Stimulated activated CD4-positive, alpha-beta T cell treated with anti-CD3 and anti-CD28 coated beads, Interleukin-2, amount 100 ng/mL, for 48 hours (primary cell): Measurements from ENCODE around the gene KCNT1.

Source experiments
- DNase-seq, 2 donors: peaks; one replicate each; pipeline ENCODE4 v3.0.0-alpha.2; 2020

KCNT1 gene

DNA sequence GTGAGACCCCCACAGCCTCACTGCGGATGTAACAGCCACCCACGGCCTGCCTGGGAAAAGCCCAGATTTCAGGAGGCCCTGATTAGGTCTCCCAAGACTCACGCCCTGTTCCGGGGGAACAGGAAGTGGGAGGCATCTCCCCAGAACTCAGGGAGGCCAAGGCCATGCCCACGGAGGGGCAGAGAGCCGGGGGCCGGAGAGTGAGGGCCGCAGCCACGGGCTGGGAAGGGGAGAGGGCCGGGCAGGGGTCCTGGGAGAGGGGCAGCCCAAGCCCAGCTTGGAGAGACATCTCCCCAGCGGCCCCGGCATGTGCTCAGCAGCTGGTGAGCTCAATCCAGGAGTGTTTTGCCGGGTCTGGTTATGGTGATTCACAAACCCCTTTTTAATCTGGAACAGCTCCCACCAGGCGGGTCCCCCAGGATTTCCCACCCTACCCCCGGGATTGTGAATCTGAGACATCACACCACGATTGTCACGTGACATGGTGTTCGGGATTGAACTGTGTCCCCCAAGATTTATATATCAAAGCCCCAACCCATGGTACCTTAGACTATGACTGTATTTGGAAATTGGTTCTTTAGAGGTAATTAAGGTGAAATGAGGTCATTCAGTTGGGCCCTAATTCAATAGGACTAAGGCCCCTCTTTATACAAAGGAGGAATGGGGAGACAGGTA is 26.6 kb downstream of the KCNT1 start:
- no peak for DNase-seq

DNA sequence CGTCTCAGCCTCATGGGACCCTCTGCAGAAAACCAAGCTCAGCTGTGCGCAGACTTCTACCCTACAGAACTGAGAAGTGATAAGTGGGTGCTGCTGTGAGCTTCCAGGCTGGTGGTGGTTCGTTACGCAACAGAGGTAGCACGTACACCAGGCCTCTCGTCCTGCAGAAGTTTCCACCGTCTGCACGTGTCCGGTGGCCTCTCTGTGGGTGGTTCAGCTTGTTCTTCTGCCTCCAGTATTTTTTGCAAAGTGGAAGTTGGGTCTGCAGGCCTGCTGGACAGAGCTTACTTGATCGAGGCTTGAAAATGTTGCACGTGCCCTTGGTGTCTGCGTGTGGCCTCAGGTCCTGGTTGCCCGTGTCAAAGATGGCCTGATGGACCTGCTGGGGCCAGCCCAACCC is 27.5 kb downstream of the KCNT1 start:
- no peak for DNase-seq

DNA sequence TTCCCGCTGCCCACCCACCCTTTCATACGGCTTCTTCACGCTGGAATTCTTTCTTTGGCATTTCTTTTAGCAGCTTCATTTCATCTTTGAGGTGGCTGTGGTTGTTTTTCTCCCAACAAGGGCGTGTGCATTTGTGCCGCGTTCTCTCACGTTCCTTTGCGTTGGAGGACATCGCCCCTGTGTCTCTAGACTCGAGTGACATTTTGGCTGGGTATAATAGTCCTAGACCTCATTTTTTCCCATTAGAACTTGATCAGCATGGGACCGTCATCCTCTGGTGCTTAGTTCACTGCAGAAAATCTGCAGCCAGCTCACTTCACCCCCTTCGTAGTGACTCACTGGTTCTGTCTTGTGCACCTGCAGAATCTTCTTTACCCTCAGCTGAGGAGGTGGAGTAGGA is 29.5 kb downstream of the KCNT1 start:
- DNase-seq, result no peak

DNA sequence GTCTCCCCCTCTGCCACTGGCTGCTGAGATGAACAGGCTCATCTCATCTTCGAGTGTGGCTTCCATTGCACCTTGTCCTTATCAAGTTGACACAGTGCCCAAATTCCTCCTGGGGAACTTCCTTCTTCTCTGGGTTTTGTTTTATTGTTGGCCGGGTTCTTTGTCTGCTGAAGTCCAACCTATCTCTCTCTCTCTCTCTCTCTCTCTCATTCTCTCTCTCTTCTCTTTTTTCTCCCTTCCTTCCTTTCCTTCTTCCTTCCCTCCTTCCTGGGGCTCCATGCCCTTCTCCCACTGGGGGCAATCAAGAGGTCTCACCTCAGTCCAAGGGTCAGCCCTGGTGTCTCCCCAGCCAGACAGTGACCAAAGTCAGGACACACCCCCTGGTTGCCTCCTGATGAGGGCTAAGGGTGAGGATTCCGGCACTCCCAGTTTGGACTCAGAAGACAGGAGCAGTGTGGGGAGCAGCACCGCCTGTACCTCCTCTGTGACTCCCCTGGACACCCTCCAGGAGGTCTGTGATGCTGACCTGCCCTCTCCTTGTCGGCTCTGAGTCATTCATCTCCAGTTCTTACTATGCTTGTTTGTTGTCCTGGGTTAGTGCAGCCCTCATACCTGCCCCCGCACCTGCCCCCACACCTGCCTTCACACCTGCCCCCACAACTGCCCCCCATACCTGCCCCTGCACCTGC is 30.7 kb downstream of the KCNT1 start:
- no peak for DNase-seq

DNA sequence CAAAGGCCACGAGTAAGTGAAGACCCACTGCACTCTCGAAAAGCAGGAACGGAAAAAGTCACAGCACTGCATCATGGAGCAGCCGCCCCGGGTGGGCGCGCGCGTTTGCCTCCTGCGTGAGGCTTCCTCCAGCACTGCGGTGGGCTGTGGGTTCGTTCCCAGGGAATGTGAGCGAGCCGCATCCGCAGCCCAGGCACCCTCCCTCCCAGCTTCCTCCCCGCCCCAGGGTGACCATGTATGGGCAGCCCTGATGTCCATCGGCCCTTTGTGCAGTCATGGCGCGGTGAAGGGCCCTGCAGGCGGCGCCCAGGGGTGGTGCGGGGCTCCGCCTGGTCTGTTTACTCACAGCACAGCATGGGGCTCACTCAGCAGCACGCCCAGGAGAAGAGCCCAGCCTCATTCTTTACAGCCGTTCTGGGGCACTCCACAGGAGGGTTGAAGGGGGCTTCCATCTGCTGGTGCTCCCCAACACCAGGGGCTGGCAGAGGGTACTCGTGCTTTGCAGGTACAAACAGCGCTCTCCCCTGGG is 32.7 kb downstream of the KCNT1 start:
- DNase-seq, result no peak

DNA sequence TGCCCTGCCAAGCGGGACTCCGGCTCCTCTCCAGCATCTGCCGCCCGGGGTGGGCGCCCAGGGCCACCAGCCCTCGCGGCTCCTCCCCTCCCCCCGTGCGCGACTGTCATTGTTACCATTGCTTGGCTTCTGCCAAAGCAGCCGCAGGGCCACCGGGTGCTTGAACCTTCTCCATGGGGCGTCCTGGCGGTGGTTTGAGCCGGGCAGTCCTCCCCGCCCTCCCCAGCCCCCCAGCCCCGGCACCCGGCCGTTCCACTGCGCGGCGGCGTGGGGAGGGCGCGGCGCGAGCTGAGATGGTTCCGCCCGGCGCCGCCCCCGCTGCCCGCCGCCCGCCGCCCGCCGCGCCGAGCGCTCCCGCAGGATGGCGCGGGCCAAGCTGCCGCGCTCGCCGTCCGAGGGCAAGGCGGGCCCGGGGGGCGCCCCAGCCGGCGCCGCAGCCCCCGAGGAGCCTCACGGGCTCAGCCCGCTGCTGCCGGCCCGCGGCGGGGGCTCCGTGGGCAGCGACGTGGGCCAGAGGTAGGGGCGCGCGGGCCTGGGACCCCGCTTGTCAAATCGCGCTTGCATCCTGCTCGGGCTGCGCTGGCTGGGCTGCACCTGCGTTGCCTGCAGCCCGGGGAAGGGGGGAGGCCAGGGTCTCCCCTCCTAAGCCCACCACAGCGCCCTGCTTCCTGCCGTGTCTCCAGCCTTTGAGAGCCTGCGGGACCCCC is 34.4 kb downstream of the KCNT1 start:
- DNase-seq, result no peak

DNA sequence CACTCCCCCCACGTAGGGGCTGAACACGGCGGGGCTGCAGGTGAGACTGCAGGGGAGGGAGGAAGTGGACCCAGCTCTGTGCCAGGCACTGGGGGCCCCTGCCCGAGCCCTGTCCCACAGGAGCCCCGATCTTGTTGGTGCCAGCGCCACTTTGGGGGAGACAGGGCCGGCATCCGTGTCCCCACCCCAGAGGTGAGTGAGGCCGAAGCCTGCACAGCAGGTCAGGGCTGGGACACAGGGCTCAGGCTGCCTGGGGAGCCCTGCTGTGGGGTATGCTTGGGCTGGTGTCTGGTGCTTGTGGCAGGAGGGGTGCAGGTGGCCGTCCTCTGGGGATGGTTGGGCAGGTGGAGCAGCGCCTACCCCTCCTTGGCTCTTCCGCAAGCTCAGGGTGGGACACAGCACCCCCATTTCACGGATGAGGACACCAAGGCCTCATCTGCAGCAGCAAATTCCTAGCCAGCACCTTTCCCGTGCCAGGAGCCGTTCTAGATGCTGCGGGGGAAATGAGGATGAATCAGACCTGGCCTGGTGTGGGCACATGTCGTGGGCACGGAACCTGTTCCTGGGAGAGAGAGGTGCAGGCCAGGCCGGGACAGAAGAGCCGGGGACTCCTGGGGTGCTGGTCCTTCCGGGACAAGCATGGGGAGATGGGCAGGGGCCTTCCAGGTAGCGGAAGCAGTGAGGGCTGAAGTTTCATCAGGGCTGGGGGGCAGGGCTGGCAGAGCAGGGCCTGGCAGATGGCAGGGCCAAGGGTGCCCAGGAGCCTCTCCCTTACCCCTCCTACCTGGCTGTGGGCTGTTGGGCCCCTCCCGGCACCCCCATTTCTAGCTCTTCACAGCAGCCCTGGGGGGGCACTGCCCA is 35.2 kb downstream of the KCNT1 start:
- DNase-seq, result no peak

DNA sequence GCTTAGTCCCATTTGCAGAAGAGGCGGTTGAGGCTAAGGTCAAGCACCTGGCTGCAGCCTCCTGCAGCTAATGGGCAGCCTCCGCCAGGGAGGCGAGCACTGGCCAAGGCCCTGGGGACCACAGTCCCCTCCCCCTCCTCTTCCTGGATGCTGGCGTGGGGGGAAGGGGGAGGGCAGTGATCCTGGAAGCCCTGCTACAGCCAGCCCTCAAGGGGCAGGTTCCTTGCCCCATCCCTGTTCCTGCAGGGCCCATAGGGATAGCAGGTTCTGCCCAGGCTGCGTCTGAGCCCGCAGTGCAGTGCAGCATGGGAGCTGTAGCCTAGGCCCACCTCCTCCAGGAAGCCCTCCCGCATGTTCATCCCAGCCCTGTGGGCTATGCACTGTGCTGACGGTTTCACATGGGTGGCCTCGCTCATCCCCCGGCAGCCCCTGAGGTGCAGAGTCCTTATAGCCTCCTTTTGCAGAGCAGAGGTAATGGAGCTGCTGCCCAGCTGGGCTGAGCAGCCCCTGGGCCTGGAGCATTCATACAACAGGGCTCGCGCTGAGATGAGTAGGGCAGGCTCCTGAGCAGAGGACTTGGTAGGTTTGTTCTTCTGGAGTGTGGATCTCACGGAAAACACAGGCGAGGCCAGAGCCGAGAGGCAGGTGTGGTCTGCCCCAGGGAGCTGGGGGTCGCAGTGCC is 36.0 kb downstream of the KCNT1 start:
- no peak for DNase-seq

DNA sequence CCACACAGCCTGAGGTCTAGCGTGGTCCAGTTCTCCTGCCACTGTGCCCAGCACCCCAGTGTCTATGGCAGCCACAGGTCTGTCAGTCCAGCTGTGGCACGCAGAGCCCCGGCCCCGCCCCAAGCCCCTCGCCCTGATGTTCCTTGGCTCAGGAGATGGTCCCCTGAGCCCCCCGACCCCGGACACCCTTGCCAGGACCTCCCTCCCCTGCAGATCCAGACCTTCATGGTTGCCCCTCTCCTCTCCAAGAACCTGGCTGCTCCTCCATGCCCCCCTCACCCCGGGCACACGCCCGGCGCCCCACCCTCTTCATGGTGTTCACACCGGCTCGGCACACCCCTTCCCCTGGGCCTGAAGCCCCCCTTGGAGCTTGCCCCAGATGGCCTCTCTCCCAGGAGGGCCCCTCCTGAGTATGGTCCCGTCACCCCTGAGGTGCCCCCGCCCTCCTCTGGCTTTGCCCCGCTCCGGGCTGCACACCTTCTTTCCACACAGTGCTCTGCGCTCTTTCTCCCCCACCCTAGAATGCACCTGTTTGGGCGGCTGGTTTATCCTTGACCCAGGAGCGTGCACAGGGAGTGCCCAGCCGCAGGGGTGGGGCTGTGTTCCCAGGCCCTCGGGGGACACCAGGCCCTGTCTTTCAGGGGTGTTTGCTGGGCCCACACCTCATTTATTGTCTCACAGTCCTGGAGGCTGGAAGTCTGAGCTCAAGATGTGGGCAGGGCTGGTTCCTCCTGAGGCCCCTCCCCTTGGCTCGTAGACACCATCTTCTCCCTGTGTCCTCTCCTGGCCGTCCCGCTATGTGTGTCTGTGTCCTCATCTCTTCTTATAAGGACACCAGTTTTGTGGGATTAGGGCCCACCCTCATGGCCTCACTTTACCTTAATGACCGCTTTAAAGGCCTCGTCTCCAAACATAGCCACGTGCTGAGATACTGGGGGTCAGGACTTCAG is 37.6 kb downstream of the KCNT1 start:
- no peak for DNase-seq

DNA sequence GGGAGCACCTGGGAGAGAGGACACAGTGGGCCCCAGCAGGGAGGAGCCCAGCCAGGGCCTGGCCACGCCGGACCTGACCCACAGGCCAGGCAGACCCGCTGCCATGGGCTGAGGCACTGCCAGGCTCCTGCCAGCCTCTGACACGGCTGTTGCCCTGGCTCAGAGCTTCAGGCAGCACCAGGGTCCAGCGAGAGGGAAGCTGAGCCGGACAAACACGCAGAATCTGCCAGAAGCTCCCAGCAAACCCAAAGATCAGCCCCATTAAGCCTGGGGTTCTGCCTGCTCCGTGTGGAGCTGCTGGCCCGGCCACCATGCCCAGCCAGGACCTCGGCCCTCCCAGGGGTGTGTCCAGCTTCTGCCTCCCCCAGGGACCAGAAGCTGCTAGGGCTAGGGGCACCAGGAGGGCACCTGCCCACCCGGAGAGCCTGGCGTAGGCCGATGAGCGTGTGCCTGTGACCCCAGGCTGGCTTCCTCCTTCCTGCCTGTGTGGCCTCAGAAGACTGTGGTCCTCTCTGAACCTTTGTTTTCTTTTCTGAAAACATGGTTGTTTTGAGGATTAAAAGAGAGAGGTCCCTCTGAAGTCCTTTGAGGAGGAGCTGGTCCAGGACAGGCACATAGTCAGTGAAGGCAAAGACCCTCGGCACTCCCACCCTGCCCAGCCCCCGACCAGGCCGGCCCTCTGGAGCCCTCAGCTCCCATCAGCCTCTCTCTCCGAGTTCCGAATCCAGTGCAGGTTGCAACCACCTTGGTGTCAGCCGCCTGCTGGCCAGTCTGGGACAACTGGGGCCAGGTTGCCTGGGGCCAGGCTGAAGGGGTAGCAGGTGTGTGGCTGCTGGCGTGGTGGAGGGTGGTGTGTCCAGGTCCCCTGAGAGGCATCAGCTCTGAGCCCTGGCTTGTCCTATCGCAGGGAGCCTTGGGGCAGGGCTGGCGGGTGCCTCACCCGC is 39.6 kb downstream of the KCNT1 start:
- DNase-seq, result no peak

DNA sequence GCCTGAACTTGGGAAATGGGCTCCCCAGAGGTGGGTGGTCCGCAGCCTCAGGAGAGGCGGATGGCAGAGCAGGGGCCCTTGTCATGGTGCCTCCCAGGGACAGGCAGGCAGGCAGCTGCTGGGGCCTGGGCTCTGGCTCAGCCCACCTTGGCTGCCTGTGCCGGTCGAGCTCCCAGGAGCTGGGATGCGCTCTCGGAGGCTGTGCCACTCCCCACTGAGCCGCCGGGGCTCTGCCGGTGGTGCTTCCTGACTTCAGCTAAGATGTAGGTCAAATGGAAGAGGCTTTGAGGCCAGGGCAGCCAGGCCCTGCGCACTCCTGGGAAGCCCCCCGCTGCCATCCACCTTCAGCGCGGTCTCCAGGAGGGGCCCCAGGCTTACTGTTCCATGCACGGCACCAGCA is 41.0 kb downstream of the KCNT1 start:
- no peak for DNase-seq

DNA sequence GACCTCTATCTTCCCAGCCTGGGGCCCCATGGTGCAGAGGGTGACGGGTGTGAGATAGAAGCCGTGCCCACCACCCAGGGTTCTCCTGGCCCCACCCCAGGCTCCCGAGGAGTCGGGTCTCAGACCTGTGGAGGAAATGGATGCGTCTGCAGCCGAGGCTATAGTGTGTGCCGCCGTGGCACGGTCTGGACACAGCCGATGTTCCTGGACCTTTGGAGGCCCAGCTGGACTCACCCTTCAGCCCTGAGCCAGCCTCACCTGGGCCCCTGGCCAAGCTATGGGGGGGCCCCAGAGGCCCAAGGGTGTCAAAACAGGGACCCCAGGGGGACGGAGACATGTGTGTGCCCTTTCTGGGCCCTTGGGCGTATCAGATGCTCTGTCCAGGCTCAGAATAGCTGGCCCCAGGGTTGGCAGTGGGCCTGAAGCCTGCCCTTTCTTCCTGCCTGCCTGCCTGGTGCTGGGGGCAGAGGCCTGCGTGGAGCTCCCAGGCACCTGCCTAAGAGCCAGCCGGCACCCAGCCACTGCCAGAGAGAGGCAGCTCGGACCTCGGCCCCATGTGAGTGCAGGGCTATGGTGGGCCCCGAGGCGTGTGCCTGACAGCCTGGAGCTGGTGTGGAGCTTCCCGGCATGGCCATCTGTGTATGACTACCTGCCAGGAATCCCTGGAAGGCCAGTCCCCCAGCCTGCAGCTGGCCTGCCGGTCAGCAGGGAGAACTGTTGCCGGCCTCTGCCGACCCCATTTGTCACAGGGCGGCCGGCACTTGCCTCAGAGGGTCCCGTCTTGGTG is 41.8 kb downstream of the KCNT1 start:
- no peak for DNase-seq

DNA sequence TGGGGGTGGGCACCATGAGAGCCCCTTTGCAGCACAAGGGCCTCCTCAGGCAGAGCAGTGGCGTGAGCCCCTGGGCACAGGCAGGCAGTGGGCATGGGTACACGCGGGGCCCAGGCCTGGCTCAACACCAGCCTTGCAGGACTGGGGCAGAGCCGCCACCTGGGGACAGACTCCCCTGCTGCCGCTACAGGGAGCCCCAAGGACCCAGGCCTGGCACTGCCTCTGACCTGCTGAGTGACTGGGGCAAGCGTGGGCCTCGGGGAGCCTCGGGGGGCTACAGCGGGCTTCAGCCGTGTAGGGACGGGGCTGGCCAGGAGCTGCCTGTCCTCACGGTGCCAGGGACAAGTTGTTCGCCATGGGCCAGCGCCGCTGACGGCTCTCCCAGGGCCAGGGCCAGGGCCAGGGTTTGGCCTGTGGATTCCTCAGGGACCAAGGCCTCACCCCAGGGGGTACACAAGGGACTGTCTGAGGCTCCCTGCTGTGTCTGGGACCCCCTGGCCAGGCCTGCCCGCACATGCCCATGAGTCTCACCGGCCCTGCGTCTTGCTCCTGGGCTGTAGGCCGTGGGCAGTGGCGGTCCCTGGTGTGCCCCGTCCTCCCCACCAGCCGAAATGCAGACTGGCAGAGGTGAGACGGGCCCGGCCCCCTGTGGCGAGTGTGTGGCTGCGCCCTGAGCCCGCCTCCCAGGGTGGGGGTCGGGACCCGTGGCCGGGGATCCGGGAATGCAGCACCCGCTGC is 42.5 kb downstream of the KCNT1 start:
- no peak for DNase-seq

DNA sequence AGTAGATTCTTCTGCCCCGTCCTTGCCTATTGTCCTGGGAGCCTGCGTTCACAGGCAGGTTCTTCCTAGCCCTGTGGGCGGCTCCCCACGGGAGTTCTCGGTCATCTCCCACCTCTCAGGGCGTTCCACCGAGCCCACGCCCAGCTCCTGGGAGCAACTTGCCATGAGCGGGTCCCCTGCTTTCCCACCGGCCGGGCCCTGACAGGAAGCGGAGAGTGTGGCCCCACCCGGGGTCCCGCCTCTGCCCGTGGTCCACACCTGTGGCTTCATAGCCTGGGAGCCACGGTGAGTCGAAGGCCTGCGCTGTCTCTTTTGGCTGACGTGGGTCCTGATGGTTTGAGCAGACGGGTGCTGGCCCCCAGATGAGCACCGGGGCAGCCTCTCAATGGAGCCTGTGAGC is 43.2 kb downstream of the KCNT1 start:
- no peak for DNase-seq

DNA sequence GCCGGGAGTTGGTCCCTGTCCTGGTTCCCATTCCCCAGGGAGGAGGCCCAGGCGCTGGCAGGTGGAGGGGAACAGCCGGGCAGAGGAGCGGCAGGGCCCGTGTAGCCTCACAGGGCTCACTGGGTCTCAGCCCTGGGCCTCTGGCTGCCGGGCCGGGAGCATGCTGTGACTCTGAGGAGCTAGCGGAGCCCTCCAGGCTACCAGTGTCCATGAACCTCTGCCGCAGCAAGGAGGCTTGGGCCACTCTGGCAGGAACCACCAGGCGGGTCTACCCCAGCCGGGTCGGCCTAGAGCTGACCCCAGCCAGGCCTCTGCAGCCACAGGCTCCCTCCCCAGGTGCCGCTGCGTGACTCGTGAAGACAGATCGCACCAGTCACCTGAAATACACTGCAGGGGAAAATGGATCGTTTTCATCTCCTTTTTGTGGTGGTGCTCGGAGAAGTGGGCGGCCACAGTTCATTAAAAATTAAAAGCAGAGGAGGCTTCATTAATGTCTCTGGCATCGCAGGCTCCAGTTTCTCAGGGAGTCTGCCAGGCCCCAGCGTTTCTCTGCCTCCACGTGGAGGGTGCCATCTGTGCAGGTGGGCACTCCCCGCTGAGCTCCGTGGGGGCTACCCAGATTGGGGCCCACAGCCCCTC is 43.8 kb downstream of the KCNT1 start:
- DNase-seq, result no peak

DNA sequence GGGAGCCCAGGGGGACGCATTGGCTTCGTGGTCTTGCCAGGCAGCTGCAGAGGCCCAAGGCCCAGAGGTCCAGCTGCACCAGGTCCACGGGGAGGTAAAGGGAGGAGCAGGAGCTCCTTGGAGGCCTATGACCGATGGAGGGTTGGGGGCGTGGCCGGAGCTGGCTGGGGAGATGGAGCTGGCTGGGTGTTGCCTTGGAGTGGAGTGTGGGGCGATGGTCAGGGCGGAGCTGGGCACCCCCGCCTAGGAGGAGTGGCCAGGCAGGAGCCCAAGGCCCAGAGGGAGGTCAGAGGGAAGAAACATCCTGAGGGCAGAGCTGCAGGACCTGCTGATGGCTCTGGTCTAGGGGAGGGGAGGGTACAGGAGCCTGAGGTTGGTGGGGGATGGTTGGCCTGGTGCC is 44.6 kb downstream of the KCNT1 start:
- DNase-seq, result no peak

DNA sequence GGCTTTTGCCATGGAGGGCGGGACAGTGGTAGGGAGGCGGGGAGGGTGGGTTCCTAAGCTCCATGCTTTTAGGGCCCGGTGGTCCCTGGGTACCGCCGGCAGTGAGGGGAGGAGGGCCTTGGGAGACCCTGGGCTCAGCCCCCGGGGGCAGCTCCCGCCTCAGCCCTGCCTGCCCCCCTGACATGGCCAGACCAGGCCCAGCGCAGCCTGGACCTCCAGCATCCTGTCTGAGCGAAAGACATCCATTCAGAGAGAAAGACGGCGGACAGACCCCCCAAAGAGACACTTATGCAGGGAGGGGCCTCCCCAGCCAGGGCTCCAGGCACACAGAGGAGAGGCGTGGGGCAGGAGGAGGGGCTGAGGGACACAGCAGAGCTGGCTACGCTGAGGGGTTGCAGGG is 45.3 kb downstream of the KCNT1 start:
- DNase-seq, result no peak

DNA sequence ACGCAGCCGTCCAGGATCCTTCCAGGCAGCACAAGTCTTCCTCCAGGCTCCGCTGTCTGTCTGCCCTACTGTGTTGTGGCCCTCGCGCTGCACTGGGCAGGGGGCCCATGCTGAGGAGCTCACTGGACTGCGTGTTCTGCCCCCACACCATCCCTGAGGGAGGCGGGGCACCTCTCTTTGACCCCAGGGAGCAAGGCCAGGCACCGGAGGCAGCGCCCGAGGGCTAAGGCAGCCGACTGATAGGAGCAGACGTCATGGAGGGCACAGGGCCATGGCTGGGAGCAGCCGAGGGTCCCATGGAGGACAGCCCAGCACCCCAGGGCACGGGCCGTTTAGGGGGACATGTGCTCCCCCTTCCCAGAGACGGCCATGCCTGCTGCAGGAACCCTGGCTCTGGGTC is 46.7 kb downstream of the KCNT1 start:
- DNase-seq, result no peak
